HEK293 (cell line): ENCODE measurements around the gene AGAP3.

Experiments used
- BCL6B ChIP-seq: fragments of 450-650 bp; formaldehyde crosslinking; IDR thresholded peaks from 2 replicates; pipeline ENCODE4 v1.5.1; 2017; ENCODE audit warnings: missing biosample characterization, missing genetic modification characterization
- HOXA7 ChIP-seq: sonication (generic); formaldehyde crosslinking; IDR thresholded peaks from 2 replicates; pipeline ENCODE4 v1.8.1; 2022; ENCODE audit warnings: missing genetic modification reagents, borderline replicate concordance
- HOXC10 ChIP-seq: sonication (generic); formaldehyde crosslinking; IDR thresholded peaks from 2 replicates; pipeline ENCODE4 v1.8.1; 2023; ENCODE audit warnings: mild to moderate bottlenecking, missing genetic modification reagents
- KLF8 ChIP-seq: fragments of 450-650 bp; formaldehyde crosslinking; IDR thresholded peaks from 2 replicates; pipeline ENCODE4 v1.5.1; 2016; ENCODE audit warnings: missing biosample characterization, missing genetic modification characterization
- PBX3 ChIP-seq: sonication (generic); formaldehyde crosslinking; IDR thresholded peaks from 2 replicates; pipeline ENCODE4 v1.8.1; 2022; ENCODE audit warnings: mild to moderate bottlenecking, moderate library complexity, missing genetic modification reagents
- PRDM6 ChIP-seq: fragments of 450-650 bp; formaldehyde crosslinking; IDR thresholded peaks from 2 replicates; pipeline ENCODE4 v1.5.1; 2017; ENCODE audit warnings: missing biosample characterization, missing genetic modification characterization
- RBAK ChIP-seq: fragments of 450-650 bp; formaldehyde crosslinking; IDR thresholded peaks from 2 replicates; pipeline ENCODE4 v1.5.1; 2016; ENCODE audit warnings: missing biosample characterization, missing genetic modification characterization
- SETDB1 ChIP-seq: IDR thresholded peaks from one replicate; pipeline ENCODE4 v1.6.1; 2017; ENCODE audit warnings: mild to moderate bottlenecking, low read length, moderate library complexity, mixed read lengths; ENCODE audit not compliant: insufficient read length
- ZBTB1 ChIP-seq: fragments of 450-650 bp; formaldehyde crosslinking; IDR thresholded peaks from 2 replicates; pipeline ENCODE4 v1.5.1; 2016; ENCODE audit warnings: missing biosample characterization, missing genetic modification characterization
- ZBTB6 ChIP-seq: fragments of 450-650 bp; formaldehyde crosslinking; IDR thresholded peaks from 2 replicates; pipeline ENCODE4 v1.5.1; 2017; ENCODE audit warnings: missing biosample characterization, missing genetic modification characterization
- ZBTB7A ChIP-seq: fragments of 450-650 bp; formaldehyde crosslinking; IDR thresholded peaks from 2 replicates; pipeline ENCODE4 v1.5.1; 2016; ENCODE audit warnings: low read depth, missing biosample characterization, missing genetic modification characterization
- ZBTB8A ChIP-seq: fragments of 450-650 bp; formaldehyde crosslinking; IDR thresholded peaks from 2 replicates; pipeline ENCODE4 v1.5.1; 2016; ENCODE audit warnings: missing biosample characterization, missing genetic modification characterization
- ZNF280C ChIP-seq: fragments of 450-650 bp; formaldehyde crosslinking; IDR thresholded peaks from 2 replicates; pipeline ENCODE4 v1.5.1; 2016; ENCODE audit warnings: missing biosample characterization, missing genetic modification characterization
- ZNF354C ChIP-seq: fragments of 450-650 bp; formaldehyde crosslinking; IDR thresholded peaks from 2 replicates; pipeline ENCODE4 v1.5.1; 2016; ENCODE audit warnings: missing biosample characterization, missing genetic modification characterization, low read depth, borderline replicate concordance
- ZNF366 ChIP-seq: fragments of 450-650 bp; formaldehyde crosslinking; conservative IDR thresholded peaks from 2 replicates; pipeline ENCODE4 v1.5.1; 2016; ENCODE audit warnings: missing biosample characterization, missing genetic modification characterization
- ZNF391 ChIP-seq: fragments of 450-650 bp; formaldehyde crosslinking; IDR thresholded peaks from 2 replicates; pipeline ENCODE4 v1.5.1; 2016; ENCODE audit warnings: low read depth, missing biosample characterization, missing genetic modification characterization, borderline replicate concordance
- ZNF426 ChIP-seq: fragments of 450-650 bp; formaldehyde crosslinking; IDR thresholded peaks from 2 replicates; pipeline ENCODE4 v1.5.1; 2017; ENCODE audit warnings: missing biosample characterization, missing genetic modification characterization, mild to moderate bottlenecking, inconsistent platforms, moderate library complexity
- ZNF473 ChIP-seq: fragments of 450-650 bp; formaldehyde crosslinking; IDR thresholded peaks from 2 replicates; pipeline ENCODE4 v1.5.1; 2017; ENCODE audit warnings: missing biosample characterization, missing genetic modification characterization
- ZNF513 ChIP-seq: fragments of 450-650 bp; IDR thresholded peaks from 2 replicates; pipeline ENCODE4 v1.5.1; 2018; ENCODE audit warnings: missing biosample characterization, missing genetic modification characterization
- ZNF544 ChIP-seq: fragments of 450-650 bp; formaldehyde crosslinking; IDR thresholded peaks from 2 replicates; pipeline ENCODE4 v1.5.0; 2017; ENCODE audit warnings: missing biosample characterization, missing genetic modification characterization
- ZNF558 ChIP-seq: fragments of 450-650 bp; formaldehyde crosslinking; IDR thresholded peaks from 2 replicates; pipeline ENCODE4 v1.5.1; 2016; ENCODE audit warnings: missing biosample characterization, missing genetic modification characterization
- ZNF561 ChIP-seq: fragments of 450-650 bp; IDR thresholded peaks from 2 replicates; pipeline ENCODE4 v1.5.1; 2018; ENCODE audit warnings: missing biosample characterization, missing genetic modification characterization, borderline replicate concordance
- ZNF747 ChIP-seq: fragments of 450-650 bp; formaldehyde crosslinking; IDR thresholded peaks from 2 replicates; pipeline ENCODE4 v1.5.1; 2016; ENCODE audit warnings: missing biosample characterization, missing genetic modification characterization
- ZNF777 ChIP-seq: fragments of 450-650 bp; formaldehyde crosslinking; IDR thresholded peaks from 2 replicates; pipeline ENCODE4 v1.5.1; 2017; ENCODE audit warnings: missing biosample characterization, missing genetic modification characterization, borderline replicate concordance
- ZNF792 ChIP-seq: fragments of 450-650 bp; formaldehyde crosslinking; IDR thresholded peaks from 2 replicates; pipeline ENCODE4 v1.5.1; 2016; ENCODE audit warnings: missing biosample characterization, missing genetic modification characterization
- ZSCAN18 ChIP-seq: fragments of 450-650 bp; formaldehyde crosslinking; IDR thresholded peaks from 2 replicates; pipeline ENCODE4 v1.5.1; 2016; ENCODE audit warnings: missing biosample characterization, missing genetic modification characterization
- TF ChIP-seq, protein P1 (sequence below): fragments of 450-650 bp; formaldehyde crosslinking; IDR thresholded peaks from 2 replicates; pipeline ENCODE4 v1.5.1; 2016; ENCODE audit warnings: missing biosample characterization, missing genetic modification characterization

AGAP3 gene

DNA sequence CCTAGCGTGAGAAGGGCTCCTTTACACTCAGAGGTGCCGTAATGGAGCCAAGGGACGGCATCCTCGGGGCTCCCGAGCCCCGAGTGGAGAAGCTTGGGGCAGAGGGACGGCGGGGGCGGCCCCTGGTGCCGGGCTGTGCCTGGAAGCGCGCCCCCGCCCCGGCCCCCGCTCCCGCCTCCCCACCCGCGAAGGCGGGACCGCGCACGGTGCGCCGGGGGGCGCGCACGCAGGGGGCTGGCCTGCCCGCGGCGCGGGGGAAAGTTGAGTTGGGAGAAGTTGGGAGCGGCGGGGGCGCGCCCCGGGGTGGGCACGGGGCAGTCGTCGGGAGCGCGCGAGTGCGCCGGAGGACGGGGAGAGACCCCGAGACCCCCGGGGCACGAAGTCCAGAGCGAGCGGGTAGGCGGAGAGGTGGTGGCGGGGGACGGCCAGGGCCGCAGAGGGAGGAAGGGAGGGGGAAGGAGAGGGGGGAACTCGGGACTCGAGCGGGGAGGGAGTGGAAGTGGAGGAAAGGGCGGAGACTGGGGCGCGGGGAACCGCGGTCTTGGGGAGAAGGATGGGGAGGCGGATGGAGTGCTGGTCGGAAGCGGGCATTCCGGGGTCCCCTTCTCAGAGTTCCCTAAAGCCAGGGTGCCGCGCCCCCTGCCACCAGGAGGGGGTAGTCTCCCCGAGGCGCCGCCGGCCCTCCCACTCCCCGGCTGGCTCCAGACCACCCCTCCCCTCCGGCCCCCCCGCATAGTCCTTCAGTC is 26.7 kb upstream of the AGAP3 start, which contains the start of gene SLC4A2 (continued):
- TF ChIP-seq ZNF513 (tag by site-specific recombination): no peak
- peak; percentile 62; the same call in 1 of the 2 replicates for TF ChIP-seq ZBTB7A
- TF ChIP-seq ZNF426: no peak
- TF ChIP-seq ZNF280C: no peak
- no peak for TF ChIP-seq HOXC10 (CRISPR knock-in tag)
- no peak for TF ChIP-seq PRDM6 (tag by site-specific recombination)
- TF ChIP-seq PBX3 (CRISPR knock-in tag): no peak
- 0 out of 2 replicates have a peak, but pooled peaks have one; percentile 16 for TF ChIP-seq ZNF391 (tag by site-specific recombination)
- no peak for TF ChIP-seq ZNF561 (tag by site-specific recombination)
- TF ChIP-seq ZNF366: 0 out of 2 replicates have a peak, but pooled peaks have one; percentile 28
- TF ChIP-seq BCL6B (tag by site-specific recombination): no peak
- 0 out of 2 replicates have a peak, but pooled peaks have one; percentile 0 for TF ChIP-seq ZNF777 (tag by site-specific recombination)
- no peak for TF ChIP-seq RBAK (tag by site-specific recombination)
- TF ChIP-seq ZNF544 (tag by site-specific recombination): no peak
- TF ChIP-seq SETDB1: no peak
- TF ChIP-seq ZBTB8A: peak; percentile 12; the same call in 1 of the 2 replicates
- TF ChIP-seq, protein P1, sequence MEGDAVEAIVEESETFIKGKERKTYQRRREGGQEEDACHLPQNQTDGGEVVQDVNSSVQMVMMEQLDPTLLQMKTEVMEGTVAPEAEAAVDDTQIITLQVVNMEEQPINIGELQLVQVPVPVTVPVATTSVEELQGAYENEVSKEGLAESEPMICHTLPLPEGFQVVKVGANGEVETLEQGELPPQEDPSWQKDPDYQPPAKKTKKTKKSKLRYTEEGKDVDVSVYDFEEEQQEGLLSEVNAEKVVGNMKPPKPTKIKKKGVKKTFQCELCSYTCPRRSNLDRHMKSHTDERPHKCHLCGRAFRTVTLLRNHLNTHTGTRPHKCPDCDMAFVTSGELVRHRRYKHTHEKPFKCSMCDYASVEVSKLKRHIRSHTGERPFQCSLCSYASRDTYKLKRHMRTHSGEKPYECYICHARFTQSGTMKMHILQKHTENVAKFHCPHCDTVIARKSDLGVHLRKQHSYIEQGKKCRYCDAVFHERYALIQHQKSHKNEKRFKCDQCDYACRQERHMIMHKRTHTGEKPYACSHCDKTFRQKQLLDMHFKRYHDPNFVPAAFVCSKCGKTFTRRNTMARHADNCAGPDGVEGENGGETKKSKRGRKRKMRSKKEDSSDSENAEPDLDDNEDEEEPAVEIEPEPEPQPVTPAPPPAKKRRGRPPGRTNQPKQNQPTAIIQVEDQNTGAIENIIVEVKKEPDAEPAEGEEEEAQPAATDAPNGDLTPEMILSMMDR: peak; percentile 67
- no peak for TF ChIP-seq HOXA7
- TF ChIP-seq ZNF558: no peak
- no peak for TF ChIP-seq ZNF747 (tag by site-specific recombination)
- TF ChIP-seq ZNF354C (tag by site-specific recombination): no peak
- no peak for TF ChIP-seq ZBTB1 (tag by site-specific recombination)
- no peak for TF ChIP-seq ZNF792 (tag by site-specific recombination)
- TF ChIP-seq ZBTB6 (tag by site-specific recombination): no peak
- no peak for TF ChIP-seq ZNF473 (tag by site-specific recombination)
- peak; percentile 68 for TF ChIP-seq KLF8 (tag by site-specific recombination)
- no peak for TF ChIP-seq ZSCAN18 (tag by site-specific recombination)
